Upper lobe of left lung (tissue), 6 donors: ENCODE data around the gene ADRA1B. TPM values are rescaled to one million over a fixed set of nuclear protein-coding genes. Genes with fewer than 3 reads are reported as not detected.

ENCODE experiments used
- ATAC-seq, 2 donors: fragments of 200-7000 bp; cut with Tn5 transposase; one replicate each; pipeline ENCODE4 v1.9.1; 2022; ENCODE audit warnings: mild to moderate bottlenecking in 2 of 2, moderate library complexity in 2 of 2; ENCODE audit not compliant: low FRiP score in 2 of 2
- DNase-seq, 2 donors: peaks; one replicate each; pipeline ENCODE4 v3.0.0-alpha.2; 2019 to 2020
- H3K27ac ChIP-seq, 4 donors: fragments of 200-600 bp; sonication (generic); one replicate each; pipeline ENCODE4 v1.5.1; 2016 to 2019
- H3K27me3 ChIP-seq, 4 donors: fragments of 200-600 bp; sonication (generic); one replicate each; pipeline ENCODE4 v1.5.1; 2017 to 2019
- H3K36me3 ChIP-seq, 4 donors: fragments of 200-600 bp; sonication (generic); one replicate each; pipeline ENCODE4 v1.5.1; 2016 to 2019
- H3K4me1 ChIP-seq, 4 donors: fragments of 200-600 bp; sonication (generic); one replicate each; pipeline ENCODE4 v1.5.1; 2018 to 2019
- H3K4me3 ChIP-seq, 4 donors: fragments of 200-600 bp; sonication (generic); one replicate each; pipeline ENCODE4 v1.5.1; 2017 to 2019; ENCODE audit warnings: mild to moderate bottlenecking in 2 of 4, moderate library complexity in 1 of 4
- H3K9me3 ChIP-seq, 4 donors: fragments of 200-600 bp; sonication (generic); one replicate each; pipeline ENCODE4 v1.5.1; 2018 to 2019
- CTCF ChIP-seq, 6 experiments: fragments of 450-650 bp in 4 of 6; fragments of 200-600 bp in 2 of 6; sonication (generic) in 2 of 6; IDR thresholded peaks; one replicate each; pipeline ENCODE4 v1.5.1; 2016 to 2019; ENCODE audit warnings: antibody characterized with exemption in 6 of 6
- EP300 ChIP-seq, 4 donors: sonication (generic); formaldehyde crosslinking; IDR thresholded peaks; one replicate each; pipeline ENCODE4 v1.5.1; 2017; ENCODE audit warnings: antibody characterized with exemption in 4 of 4, control low read depth in 2 of 4
- POLR2A ChIP-seq, 4 donors: fragments of 450-650 bp; IDR thresholded peaks; one replicate each; pipeline ENCODE4 v1.5.1; 2016 to 2017; ENCODE audit warnings: antibody characterized with exemption in 4 of 4, mild to moderate bottlenecking in 2 of 4
- POLR2AphosphoS5 ChIP-seq, 2 donors: sonication (generic); formaldehyde crosslinking; IDR thresholded peaks; one replicate each; pipeline ENCODE4 v1.5.1; 2017; ENCODE audit warnings: antibody characterized with exemption in 2 of 2
- WGBS, 2 donors: methylation state at CpG; one replicate each; pipeline ENCODE4 v1.1.5; 2017 to 2018; 5-methylcytosine and 5-hydroxymethylcytosine counted together
- total RNA-seq, 6 donors: library from RNA; depleted of rRNA in 4 of 6; stranded (reverse); fragments of >200 nt in 4 of 6; gene quantifications; one replicate each; pipeline versions ENCODE4 v1.1.0 to v1.2.1, GENCODE V29; 2016 to 2021
- donor health status: DM: no; HTN: no; CAD: no; lungs with moderate emphysema.
- donor health status: DM: no; HTN: yes; CAD: no; lungs with severe emphysema.

The ADRA1B gene
- total RNA-seq, 6 donors from 2014 or later, result 3.4 to 9.9 (median 5.9) TPM

GRCh38 chr5:159978358-159978757, 62.1 kb downstream of the ADRA1B start:
- WGBS, 2 donors, result 39 to 45% methylated on average over 2 of the region's 2 CpGs
- no peak for ATAC-seq
- Histone ChIP-seq H3K27me3 (no peaks in the 10 kb centered on the region), H3K27ac (no peak overlapping the region), H3K4me3 (no peak overlapping the region), H3K36me3 (no peaks in the 10 kb centered on the region), H3K9me3 (no peaks in the 10 kb centered on the region), H3K4me1 (no peaks in the 10 kb centered on the region)
- no peak for TF ChIP-seq POLR2A (IDR thresholded peaks at IDR 0.05)
- no peak for TF ChIP-seq CTCF (IDR thresholded peaks at IDR 0.05)
- no peak for TF ChIP-seq EP300 (IDR thresholded peaks at IDR 0.05)
- TF ChIP-seq POLR2AphosphoS5 (IDR thresholded peaks at IDR 0.05), result no peak
- no peak for DNase-seq

GRCh38 chr5:159982421-159983173, 66.3 kb downstream of the ADRA1B start:
- whole genome bisulfite sequencing, 2 donors, result 76 to 88% methylated on average over 8 of the region's 8 CpGs
- Histone ChIP-seq H3K36me3 (no peaks in the 10 kb centered on the region), H3K9me3 (no peaks in the 10 kb centered on the region), H3K27me3 (no peaks in the 10 kb centered on the region), H3K4me3 (no peak overlapping the region), H3K4me1 (peaks cover 0 to 10% (median 5%) of the 10 kb centered on the region in 4 donors), H3K27ac (no peak overlapping the region)
- ATAC-seq (no peak), DNase-seq (no peak)
- TF ChIP-seq POLR2A (IDR thresholded peaks at IDR 0.05) (no peak), POLR2AphosphoS5 (IDR thresholded peaks at IDR 0.05) (no peak), CTCF (IDR thresholded peaks at IDR 0.05) (no peak), EP300 (IDR thresholded peaks at IDR 0.05) (no peak)

GRCh38 chr5:159987031-159987674, 70.9 kb downstream of the ADRA1B start:
- Histone ChIP-seq H3K27ac (peak overlapping the region in 1 of 4 donors; percentile 42), H3K4me3 (peak overlapping the region in 3 of 4 donors; percentile 45 to 54 (median 54)), H3K27me3 (no peaks in the 10 kb centered on the region), H3K4me1 (peaks cover 0 to 10% (median 5%) of the 10 kb centered on the region in 4 donors), H3K36me3 (no peaks in the 10 kb centered on the region), H3K9me3 (no peaks in the 10 kb centered on the region)
- peak; percentile 91 for ATAC-seq
- peak; percentile 90 to 96 for DNase-seq
- TF ChIP-seq POLR2AphosphoS5 (IDR thresholded peaks at IDR 0.05) (no peak), CTCF (IDR thresholded peaks at IDR 0.05) (peak; percentile 54 to 90 (median 79)), POLR2A (IDR thresholded peaks at IDR 0.05) (peak in 2 of 4 donors; percentile 11 to 15), EP300 (IDR thresholded peaks at IDR 0.05) (no peak)
- 2 to 3% methylated on average over 13 to 37 of the region's 50 CpGs for WGBS, 2 donors

- H3K36me3 ChIP-seq, result no peaks in the 10 kb centered on the region
- no peak for TF ChIP-seq EP300 (IDR thresholded peaks at IDR 0.05)
- no peak for TF ChIP-seq POLR2AphosphoS5 (IDR thresholded peaks at IDR 0.05)
- TF ChIP-seq CTCF (IDR thresholded peaks at IDR 0.05), result no peak
- no peak overlapping the region for H3K27ac ChIP-seq
- DNase-seq (no peak), ATAC-seq (no peak)
- peaks cover 0 to 10% (median 0%) of the 10 kb centered on the region in 4 donors for H3K9me3 ChIP-seq
- no peaks in the 10 kb centered on the region for H3K27me3 ChIP-seq
- peaks cover 0 to 10% (median 5%) of the 10 kb centered on the region in 4 donors for H3K4me1 ChIP-seq
- H3K4me3 ChIP-seq, result no peak overlapping the region
- 79 to 84% methylated on average over 2 of the region's 2 CpGs for WGBS, 2 donors
Measured at GRCh38 chr5:159990506-159990905, 74.2 kb downstream of the ADRA1B start.
